NCI-H69 (cell line): ENCODE measurements around the gene GIGYF2.
"Not testable (repeated sequence)": the region's sequence is repeated elsewhere in the genome, so short reads cannot be mapped to it uniquely, and the experiment has no call there.

ENCODE experiments used
- DNase-seq: peaks from one replicate; lab custom pipeline; 2025; lab: John Stamatoyannopoulos, UW

The GIGYF2 gene

GRCh38 chr2:232893834-232894233 lies 196.7 kb downstream of the GIGYF2 start:
- DNase-seq: no peak

GRCh38 chr2:232894251-232894650 lies 197.1 kb downstream of the GIGYF2 start:
- no peak for DNase-seq

- no peak for DNase-seq
These were observed 197.6 kb downstream of the GIGYF2 start for GRCh38 chr2:232894746-232895145.

- no peak for DNase-seq
These were observed 199.0 kb downstream of the GIGYF2 start for GRCh38 chr2:232896111-232896510.

GRCh38 chr2:232896720-232897597 lies 199.8 kb downstream of the GIGYF2 start:
- DNase-seq: no peak

- no peak for DNase-seq
These were observed 200.7 kb downstream of the GIGYF2 start for GRCh38 chr2:232897598-232898408.

GRCh38 chr2:232898592-232899543 lies 201.7 kb downstream of the GIGYF2 start:
- no peak for DNase-seq

- DNase-seq: no peak
These were observed 203.9 kb downstream of the GIGYF2 start for GRCh38 chr2:232900811-232901735.

GRCh38 chr2:232901736-232902578 lies 204.8 kb downstream of the GIGYF2 start:
- DNase-seq: peak; percentile 8

GRCh38 chr2:232903989-232904388 lies 206.9 kb downstream of the GIGYF2 start:
- DNase-seq: peak; percentile 69

- peak; percentile 83 for DNase-seq
These were observed 210.0 kb downstream of the GIGYF2 start for GRCh38 chr2:232906867-232907717.

- not testable (repeated sequence) for DNase-seq
These were observed 210.6 kb downstream of the GIGYF2 start for GRCh38 chr2:232907718-232908085.

GRCh38 chr2:232908695-232909094 lies 211.6 kb downstream of the GIGYF2 start:
- DNase-seq: no peak
